Lung microvascular endothelial cell (primary cell): ENCODE results near the gene GRAPL. TPM values are rescaled to one million over a fixed set of nuclear protein-coding genes. Genes with fewer than 3 reads are reported as not detected.
"Not testable (repeated sequence)": the region's sequence is repeated elsewhere in the genome, so short reads cannot be mapped to it uniquely, and the experiment has no call there.

Experiments used
- DNase-seq, 2 donors: peaks; one replicate each; pipeline versions ENCODE4 v3.0.0 to v3.0.0-alpha.2; 2010; ENCODE audit warnings: low read depth in 2 of 2
- total RNA-seq: library from RNA; depleted of rRNA; stranded (reverse); fragments of >200 nt; gene quantifications from 2 replicates; pipeline ENCODE4 v1.2.1, GENCODE V29; 2014

Gene GRAPL
- total RNA-seq, 1 donor from 2014 or later = 108 TPM

DNA sequence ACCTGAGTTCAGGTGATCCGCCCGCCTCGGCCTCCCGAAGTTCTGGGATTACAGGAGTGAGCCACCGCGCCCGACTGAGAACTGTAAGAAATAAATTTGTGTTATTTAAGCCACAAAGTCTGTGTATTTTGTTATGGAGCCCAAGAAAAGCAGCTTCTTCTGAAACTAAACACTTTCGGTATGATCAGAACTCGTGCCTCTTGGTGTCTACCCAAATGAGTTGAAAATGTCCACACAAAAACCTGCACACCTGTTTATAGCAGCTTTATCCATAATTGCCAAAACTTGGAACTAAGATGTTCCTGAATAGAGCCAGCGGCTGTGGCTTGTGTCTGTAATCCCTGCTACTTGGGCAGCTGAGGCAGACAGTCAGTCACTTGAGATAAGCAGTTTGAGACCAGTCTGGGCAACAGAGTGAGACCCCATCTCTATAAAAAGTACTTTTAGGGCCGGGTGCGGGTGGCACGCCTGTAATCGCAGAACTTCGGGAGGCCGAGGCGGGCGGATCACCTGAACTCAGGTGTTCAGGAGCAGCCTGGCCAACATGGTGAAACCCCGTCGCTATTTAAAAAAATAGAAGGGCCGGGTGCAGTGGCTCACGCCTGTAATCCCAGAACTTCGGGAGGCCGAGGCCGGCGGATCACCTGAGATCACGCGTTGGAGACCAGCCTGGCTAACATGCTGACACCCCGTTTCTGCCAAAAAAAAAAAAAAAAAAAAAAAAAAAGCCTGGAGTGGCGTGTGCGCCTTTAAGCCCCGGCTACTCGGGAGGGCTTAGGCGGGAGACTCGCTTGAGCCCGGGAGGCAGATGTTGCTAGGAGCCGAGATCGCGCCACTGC is 61.7 kb downstream of the GRAPL start:
- not testable (repeated sequence) for DNase-seq

DNA sequence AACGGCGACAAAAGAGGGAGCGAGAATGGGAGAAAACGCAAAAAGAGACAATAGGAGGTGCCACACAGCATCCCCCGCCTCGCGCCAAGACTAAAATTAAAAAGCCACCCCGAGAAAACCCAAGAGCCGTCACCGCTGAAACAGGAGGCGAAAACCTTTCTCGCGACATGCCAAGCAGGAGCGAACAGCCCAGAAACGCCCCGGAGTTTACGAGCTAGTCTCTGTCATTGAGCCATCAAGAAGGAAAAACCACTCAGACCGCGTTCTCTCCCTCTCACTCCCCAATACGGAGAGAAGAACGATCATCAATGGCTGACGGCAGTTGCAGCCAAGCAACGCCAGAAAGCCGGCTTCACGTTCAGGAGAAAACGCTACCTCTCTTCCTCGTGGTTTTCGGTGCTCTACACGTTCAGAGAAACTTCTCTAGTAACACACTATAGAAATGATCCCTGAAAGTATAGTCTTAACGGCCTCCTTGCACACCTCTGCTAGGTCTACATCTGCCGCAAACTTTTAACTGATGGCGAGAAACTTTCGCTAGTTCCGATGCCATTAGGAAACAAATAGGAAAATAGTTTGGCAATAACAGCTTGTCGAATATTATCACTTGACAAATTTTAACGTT is 62.5 kb downstream of the GRAPL start:
- DNase-seq = not testable (repeated sequence)

DNA sequence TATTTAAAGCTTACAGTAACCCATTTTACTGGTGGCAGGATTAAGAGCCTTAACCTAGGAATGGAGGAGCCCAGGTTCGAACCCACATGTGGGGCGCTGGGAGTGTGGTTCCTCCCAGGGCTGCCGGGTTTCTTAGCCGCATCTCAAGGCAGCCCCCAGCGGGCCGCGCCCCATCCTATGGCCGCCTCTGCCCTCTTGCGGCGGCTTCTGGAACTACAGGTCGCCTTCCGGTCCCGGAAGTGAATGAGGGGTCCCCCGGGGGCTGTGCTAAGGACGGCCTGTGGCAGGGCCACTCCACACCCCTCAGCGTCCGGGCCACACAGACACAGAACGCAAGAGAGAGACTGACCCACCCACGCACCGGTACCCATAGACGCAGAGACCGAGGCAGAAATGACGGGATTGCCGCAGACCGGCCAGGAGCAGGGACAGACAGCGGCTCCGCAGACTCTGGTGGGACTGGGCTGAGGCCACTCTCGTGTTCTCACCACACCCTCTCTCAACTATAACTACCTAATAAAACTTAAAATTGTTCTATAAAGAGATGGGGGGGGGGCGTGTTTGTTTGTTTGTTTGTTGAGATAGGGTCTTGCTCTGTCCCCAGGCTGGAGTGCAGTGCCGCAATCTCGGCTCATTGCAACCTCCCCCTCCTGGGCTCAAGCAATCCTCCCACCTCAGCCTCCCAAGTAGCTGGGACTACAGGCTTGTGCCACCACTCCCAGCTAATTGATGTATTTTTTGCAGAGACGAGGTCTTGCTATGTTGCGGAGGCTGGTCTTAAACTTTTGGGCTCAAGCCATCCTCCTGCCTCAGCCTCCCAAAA is 69.2 kb downstream of the GRAPL start:
- not testable (repeated sequence) for DNase-seq

GRCh38 chr17:19202448-19202847 is 75.1 kb downstream of the GRAPL start:
- DNase-seq = not testable (repeated sequence)

- DNase-seq = not testable (repeated sequence)
Measured at GRCh38 chr17:19203429-19203828, 76.0 kb downstream of the GRAPL start.

Other genes with a start within 250 kb of the GRAPL start
- gene SLC5A10, start 175.4 kb upstream of the GRAPL start, total RNA-seq = not detected in 2 replicates
- gene FAM83G, start 122.8 kb upstream of the GRAPL start, total RNA-seq = 5.7 and 8.1 TPM in 2 replicates
- 201 and 267 TPM in 2 replicates for gene GRAP, start 80.6 kb upstream of the GRAPL start, total RNA-seq
- 13.1 and 20.6 TPM in 2 replicates for gene EPN2, start 109.8 kb downstream of the GRAPL start, total RNA-seq
- 8.9 and 15.5 TPM in 2 replicates for gene B9D1, start 235.1 kb downstream of the GRAPL start, total RNA-seq